Loucy (cell line): Measurements from ENCODE around the gene SLC29A1.

ENCODE experiments used
- H2AFZ ChIP-seq: fragments of 200-600 bp; sonication (generic); 2 replicates; pipeline ENCODE4 v1.6.0; 2016; ENCODE audit warnings: antibody characterized with exemption, mild to moderate bottlenecking, low read length, moderate library complexity
- H3F3A ChIP-seq: fragments of 200-600 bp; 2 replicates; pipeline ENCODE4 v1.6.0; 2016; ENCODE audit warnings: antibody characterized with exemption, low read depth, mild to moderate bottlenecking
- H3K27me3 ChIP-seq: fragments of 200-600 bp; sonication (generic); 2 replicates; pipeline ENCODE4 v1.6.1; 2014; ENCODE audit warnings: low read length, mild to moderate bottlenecking; ENCODE audit not compliant: insufficient read depth, poor library complexity, severe bottlenecking
- H3K36me3 ChIP-seq: fragments of 200-600 bp; sonication (generic); 2 replicates; pipeline ENCODE4 v1.6.1; 2016; ENCODE audit warnings: low read length; ENCODE audit not compliant: insufficient read depth
- H3K4me1 ChIP-seq: fragments of 200-600 bp; sonication (generic); 2 replicates; pipeline ENCODE4 v1.5.1; 2014; ENCODE audit warnings: low read length, mild to moderate bottlenecking; ENCODE audit not compliant: insufficient read depth, poor library complexity, severe bottlenecking
- H3K4me2 ChIP-seq: fragments of 200-600 bp; sonication (generic); 2 replicates; pipeline ENCODE4 v1.6.0; 2014; ENCODE audit warnings: antibody characterized with exemption, low read length, low read depth, mild to moderate bottlenecking; ENCODE audit not compliant: poor library complexity, severe bottlenecking
- H3K4me3 ChIP-seq: fragments of 200-600 bp; sonication (generic); 2 replicates; pipeline ENCODE4 v1.5.1; 2014; ENCODE audit warnings: low read length, mild to moderate bottlenecking, mixed read lengths; ENCODE audit not compliant: poor library complexity, severe bottlenecking
- H3K79me2 ChIP-seq: fragments of 200-600 bp; sonication (generic); 2 replicates; pipeline ENCODE4 v1.6.1; 2014; ENCODE audit warnings: low read length; ENCODE audit not compliant: insufficient read depth
- H3K9ac ChIP-seq: fragments of 200-600 bp; sonication (generic); 2 replicates; pipeline ENCODE4 v1.6.0; 2014; ENCODE audit warnings: mild to moderate bottlenecking, low read depth, low read length, moderate library complexity; ENCODE audit not compliant: poor library complexity, severe bottlenecking
- H3K9me2 ChIP-seq: fragments of 200-600 bp; sonication (generic); replicated peaks from 2 replicates; pipeline ENCODE4 v1.6.1; 2016; ENCODE audit warnings: low read depth, low read length, mixed read lengths
- H3K9me3 ChIP-seq: fragments of 200-600 bp; sonication (generic); 2 replicates; pipeline ENCODE4 v1.6.1; 2014; ENCODE audit warnings: mild to moderate bottlenecking, antibody characterized with exemption, low read length, low read depth; ENCODE audit not compliant: insufficient read depth
- H4K20me1 ChIP-seq: fragments of 200-600 bp; sonication (generic); 2 replicates; pipeline ENCODE4 v1.6.0; 2014; ENCODE audit warnings: antibody characterized with exemption, low read length, mild to moderate bottlenecking; ENCODE audit not compliant: insufficient read depth, poor library complexity, severe bottlenecking
- EZH2phosphoT487 ChIP-seq: fragments of 200-600 bp; IDR thresholded peaks from 2 replicates; pipeline ENCODE4 v1.6.1; 2018; ENCODE audit warnings: antibody characterized with exemption, mild to moderate bottlenecking, moderate library complexity, borderline replicate concordance
- TF ChIP-seq, protein P1 (sequence below): fragments of 200-600 bp; sonication (generic); conservative IDR thresholded peaks from 2 replicates; pipeline ENCODE4 v1.5.1; 2014; ENCODE audit warnings: mild to moderate bottlenecking, antibody characterized with exemption, low read length

The SLC29A1 gene

DNA sequence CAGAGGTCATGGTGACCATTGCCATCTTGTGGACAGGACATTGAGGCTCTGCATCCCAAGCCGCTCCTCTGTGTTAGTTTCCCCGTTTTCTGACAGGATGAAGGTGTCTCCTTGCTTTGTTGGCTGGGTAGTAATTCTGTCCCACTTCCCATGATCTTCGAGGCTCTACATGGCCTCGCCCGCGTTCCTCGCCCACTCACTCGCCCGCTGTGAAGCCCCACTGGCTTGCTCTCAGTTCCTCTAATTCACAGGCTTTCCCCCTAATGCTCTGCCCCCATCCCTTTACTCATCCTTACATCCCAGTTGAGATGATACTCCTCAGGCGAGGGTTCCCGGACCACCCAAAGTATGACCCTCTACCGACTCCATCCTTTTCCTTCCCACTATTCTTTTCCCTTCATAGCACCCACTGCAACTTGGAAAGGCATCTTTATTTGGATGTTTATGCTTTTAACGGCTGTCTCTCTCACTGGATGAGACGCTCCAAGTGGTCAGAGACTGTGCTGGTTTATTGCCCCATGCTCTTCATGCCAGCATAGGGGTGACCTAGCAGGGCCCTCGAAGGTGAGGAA, 34.4 kb downstream of the SLC29A1 start:
- H3K79me2 ChIP-seq = peaks cover 41% of the 10 kb centered on the region
- H3K9ac ChIP-seq = peak overlapping the region; percentile 70
- peak overlapping the region; percentile 77 for H3K4me3 ChIP-seq
- peak overlapping the region; percentile 90; the same call in 1 of the 2 replicates for H2AFZ ChIP-seq
- peaks cover 35% of the 10 kb centered on the region for H3K4me1 ChIP-seq
- peaks cover 33% of the 10 kb centered on the region; the same call in 1 of the 2 replicates for H3K36me3 ChIP-seq
- no peaks in the 10 kb centered on the region for H3K27me3 ChIP-seq
- H4K20me1 ChIP-seq = peaks cover 39% of the 10 kb centered on the region
- TF ChIP-seq EZH2phosphoT487 = no peak
- TF ChIP-seq, protein P1, sequence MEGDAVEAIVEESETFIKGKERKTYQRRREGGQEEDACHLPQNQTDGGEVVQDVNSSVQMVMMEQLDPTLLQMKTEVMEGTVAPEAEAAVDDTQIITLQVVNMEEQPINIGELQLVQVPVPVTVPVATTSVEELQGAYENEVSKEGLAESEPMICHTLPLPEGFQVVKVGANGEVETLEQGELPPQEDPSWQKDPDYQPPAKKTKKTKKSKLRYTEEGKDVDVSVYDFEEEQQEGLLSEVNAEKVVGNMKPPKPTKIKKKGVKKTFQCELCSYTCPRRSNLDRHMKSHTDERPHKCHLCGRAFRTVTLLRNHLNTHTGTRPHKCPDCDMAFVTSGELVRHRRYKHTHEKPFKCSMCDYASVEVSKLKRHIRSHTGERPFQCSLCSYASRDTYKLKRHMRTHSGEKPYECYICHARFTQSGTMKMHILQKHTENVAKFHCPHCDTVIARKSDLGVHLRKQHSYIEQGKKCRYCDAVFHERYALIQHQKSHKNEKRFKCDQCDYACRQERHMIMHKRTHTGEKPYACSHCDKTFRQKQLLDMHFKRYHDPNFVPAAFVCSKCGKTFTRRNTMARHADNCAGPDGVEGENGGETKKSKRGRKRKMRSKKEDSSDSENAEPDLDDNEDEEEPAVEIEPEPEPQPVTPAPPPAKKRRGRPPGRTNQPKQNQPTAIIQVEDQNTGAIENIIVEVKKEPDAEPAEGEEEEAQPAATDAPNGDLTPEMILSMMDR = no peak; the same call in 1 of the 2 replicates
- no peaks in the 10 kb centered on the region for H3K9me2 ChIP-seq
- H3F3A ChIP-seq = peaks cover 17% of the 10 kb centered on the region
- H3K4me2 ChIP-seq = peak overlapping the region; percentile 55
- no peaks in the 10 kb centered on the region for H3K9me3 ChIP-seq

DNA sequence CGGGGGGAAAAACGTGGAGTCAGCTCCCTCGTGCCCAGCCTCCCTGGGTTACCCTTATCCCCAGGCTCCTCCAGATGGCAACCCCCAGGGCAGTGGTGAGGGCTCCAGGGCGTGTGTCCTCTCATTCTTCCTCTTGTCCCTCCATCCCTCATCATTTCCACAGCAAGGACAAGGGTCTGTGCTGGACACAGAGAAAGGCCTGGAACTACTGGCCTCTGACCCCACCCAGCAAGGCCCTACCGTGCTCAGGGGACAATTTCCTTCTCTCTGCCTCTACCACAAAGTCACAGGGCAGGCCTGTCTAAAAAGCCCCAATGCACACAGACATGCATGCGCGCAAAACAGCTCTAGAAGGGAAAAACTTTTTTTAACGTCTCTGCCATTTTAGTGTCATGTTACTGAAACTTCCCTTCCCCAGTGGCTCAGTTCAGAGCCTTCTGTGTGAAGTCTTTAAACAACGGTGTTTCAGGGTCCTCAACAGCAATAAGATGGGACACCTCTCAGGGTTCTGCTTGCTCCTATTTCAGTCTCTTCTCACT, 35.0 kb downstream of the SLC29A1 start:
- Histone ChIP-seq H3K9me3 (no peaks in the 10 kb centered on the region), H3K27me3 (no peaks in the 10 kb centered on the region), H3K4me2 (no peak overlapping the region), H3K9me2 (no peaks in the 10 kb centered on the region), H3K4me3 (no peak overlapping the region), H4K20me1 (peaks cover 39% of the 10 kb centered on the region), H3K79me2 (peaks cover 43% of the 10 kb centered on the region), H3K36me3 (peaks cover 27% of the 10 kb centered on the region; the same call in 1 of the 2 replicates), H3K9ac (no peak overlapping the region), H2AFZ (no peak overlapping the region), H3F3A (peaks cover 17% of the 10 kb centered on the region), H3K4me1 (peaks cover 41% of the 10 kb centered on the region)
- TF ChIP-seq, protein P1 = no peak
- TF ChIP-seq EZH2phosphoT487 = no peak

DNA sequence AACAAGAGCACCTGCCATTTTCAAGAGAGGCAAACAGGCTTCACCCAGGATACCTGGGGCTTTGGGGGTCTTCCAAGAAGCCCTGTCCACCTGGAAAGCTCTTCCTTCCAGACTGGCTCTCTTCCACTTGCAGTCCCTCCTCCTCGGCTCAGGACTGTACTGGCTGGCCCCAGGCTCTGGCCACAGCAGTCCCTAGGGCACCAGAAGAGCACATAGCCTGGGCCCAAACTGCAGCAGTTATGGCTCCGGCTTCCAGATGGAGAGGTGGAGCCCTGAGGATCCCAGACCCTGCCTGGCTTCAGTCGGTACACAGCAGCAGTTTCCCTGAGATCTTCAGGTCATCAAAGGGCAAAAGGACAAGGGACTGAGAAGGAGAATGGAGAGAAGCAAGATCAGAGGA, 35.5 kb downstream of the SLC29A1 start:
- Histone ChIP-seq H3F3A (peaks cover 15% of the 10 kb centered on the region), H3K79me2 (peaks cover 44% of the 10 kb centered on the region; the same call in 1 of the 2 replicates), H4K20me1 (peaks cover 36% of the 10 kb centered on the region), H3K9me3 (no peaks in the 10 kb centered on the region), H3K4me3 (no peak overlapping the region), H3K4me2 (no peak overlapping the region), H3K36me3 (peaks cover 22% of the 10 kb centered on the region; the same call in 1 of the 2 replicates), H3K9ac (no peak overlapping the region), H2AFZ (no peak overlapping the region), H3K9me2 (no peaks in the 10 kb centered on the region), H3K27me3 (no peaks in the 10 kb centered on the region), H3K4me1 (peaks cover 46% of the 10 kb centered on the region)
- TF ChIP-seq, protein P1 = no peak
- TF ChIP-seq EZH2phosphoT487 = no peak
